UCSD-AML1 (cell line): ENCODE measurements around the gene ANKRD40.
"Not testable (repeated sequence)": the region's sequence is repeated elsewhere in the genome, so short reads cannot be mapped to it uniquely, and the experiment has no call there.

Experiments used
- DNase-seq: peaks from one replicate; lab custom pipeline; 2025; ENCODE audit not compliant: unreplicated experiment; lab: John Stamatoyannopoulos, UW

Gene ANKRD40

DNA sequence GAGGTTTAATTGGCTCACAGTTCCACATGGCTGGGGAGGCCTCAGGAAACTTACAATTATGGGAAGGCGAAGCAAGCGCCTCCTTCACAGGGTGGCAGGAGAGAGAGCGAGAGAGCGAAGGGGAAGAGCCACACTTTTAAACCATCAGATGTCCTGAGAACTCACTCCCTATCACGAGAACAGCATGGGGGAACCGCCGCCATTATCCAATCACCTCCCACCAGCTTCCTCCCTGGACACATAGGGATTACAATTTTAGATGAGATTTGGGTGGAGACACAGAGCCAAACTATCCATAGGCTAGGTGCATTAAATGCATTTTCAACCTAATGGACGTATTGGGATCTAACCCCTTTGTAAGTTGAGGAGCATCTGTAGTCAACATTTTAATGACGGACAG, 4.9 kb upstream of the ANKRD40 start:
- DNase-seq, result no peak

DNA sequence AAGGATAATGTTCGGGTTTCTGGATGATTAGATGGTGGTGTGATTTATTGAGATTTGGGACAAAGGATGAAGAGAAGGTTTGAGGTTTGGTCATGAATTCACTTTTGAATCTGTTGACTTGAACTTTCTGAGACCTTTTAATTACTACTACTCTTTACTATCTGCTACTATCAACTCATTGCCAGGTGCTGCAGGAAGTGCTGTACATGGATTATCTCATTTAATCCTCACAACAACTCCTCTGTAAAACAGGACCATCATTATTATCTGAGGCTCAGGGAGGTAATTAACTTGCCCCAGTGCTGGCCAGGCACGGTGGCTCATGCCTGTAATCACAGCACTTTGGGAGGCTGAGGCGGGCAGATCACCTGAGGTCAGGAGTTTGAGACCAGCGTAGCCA, 2.9 kb upstream of the ANKRD40 start:
- DNase-seq, result no peak

DNA sequence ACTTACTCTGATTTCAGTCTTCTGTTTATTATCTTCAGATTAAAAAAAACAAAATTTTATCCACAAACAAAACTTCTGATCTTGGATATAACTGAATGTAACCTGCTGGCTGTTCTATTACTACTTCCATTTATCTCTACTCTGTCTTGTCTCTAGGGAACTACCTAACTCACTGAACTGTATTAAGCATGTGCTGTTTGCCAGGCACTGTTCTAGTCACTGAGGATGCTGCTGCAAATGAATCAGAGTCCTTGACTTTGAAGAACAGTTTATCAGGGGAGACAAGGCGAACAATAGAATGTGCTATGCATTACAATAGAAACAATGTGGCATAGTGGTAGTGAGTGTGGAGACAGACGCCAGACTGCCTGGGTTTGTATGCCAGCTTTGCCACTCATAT, 2.3 kb upstream of the ANKRD40 start:
- no peak for DNase-seq

DNA sequence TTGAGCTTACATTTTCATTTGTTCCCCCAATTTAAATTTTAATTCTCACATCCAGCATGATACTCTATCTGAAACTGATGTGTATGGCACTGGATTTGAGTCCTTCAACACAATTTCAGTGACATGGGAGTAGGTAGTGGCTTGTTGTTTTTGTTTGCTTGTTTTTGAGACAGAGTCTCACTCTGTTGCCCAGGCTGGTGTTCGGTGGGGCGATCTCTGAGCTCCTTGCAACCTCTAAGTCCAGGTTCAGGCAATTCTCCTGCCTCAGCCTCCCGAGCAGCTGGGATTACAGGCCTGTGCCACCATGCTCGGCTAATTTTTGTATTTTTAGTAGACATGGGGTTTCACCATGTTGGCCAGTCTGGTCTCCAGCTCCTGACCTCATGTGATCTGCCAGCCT, 1.3 kb upstream of the ANKRD40 start:
- not testable (repeated sequence) for DNase-seq

DNA sequence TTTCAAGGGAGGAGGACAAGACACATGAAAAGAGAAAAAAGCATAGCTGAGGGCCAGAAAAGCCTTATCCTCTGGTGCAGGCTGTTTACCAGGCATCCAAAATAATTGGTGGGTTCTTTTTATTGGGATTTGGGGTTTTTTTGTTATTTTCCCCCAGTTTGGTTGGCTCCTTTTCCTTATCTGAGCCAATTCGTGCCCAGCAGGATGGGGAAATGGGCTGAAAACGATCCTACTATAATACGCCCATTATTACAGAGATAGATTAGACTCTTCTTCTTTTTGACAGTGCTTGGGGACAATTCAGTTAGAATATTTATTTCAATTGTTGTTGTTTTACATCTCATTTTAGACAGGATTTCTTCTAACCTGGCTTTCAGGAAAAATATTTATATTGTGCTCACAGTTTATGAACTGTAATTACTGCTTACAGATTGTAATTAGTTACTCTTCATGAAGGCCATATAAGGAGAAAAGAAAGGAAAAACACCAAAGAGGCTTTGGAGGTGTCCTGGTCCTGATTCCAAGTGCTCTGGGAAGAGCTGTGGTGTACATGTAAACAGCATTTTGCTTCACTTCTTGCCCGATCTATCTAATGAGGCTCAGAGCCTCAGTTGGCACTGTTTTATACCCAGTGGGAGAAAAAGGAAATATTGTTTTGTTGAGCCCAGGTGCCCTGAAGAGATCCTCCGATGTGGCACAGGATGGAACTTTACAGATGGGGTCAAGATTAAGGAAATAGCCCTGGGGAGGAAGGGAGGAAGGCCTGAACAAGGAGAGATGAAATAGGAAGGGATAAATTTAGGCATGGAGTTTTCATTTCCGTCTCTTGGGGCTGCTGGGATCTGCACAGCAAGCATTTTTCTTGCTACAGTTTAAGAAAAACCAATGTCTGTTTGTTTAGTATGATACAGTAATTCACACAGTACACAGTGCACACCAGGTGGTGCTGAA, 611 bp upstream of the ANKRD40 start:
- no peak for DNase-seq

DNA sequence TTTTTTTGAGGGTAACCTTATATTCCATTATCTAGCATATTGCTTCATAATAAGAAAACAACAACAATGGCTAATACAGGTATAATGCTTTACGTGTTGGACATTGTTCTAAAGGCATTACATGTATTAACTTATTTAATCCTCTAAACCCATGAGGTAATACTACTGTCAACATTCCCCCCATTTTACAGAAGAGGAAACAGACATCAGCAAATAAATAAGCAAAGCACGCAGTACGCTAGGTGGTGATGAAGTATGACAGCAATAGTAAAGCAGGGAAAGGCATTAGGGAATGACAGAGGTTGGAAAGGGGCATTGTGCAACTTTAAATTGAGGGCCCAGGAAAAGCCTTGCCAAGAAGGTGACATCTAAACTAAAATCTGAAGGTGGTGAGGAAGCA, 4.6 kb downstream of the ANKRD40 start:
- no peak for DNase-seq

DNA sequence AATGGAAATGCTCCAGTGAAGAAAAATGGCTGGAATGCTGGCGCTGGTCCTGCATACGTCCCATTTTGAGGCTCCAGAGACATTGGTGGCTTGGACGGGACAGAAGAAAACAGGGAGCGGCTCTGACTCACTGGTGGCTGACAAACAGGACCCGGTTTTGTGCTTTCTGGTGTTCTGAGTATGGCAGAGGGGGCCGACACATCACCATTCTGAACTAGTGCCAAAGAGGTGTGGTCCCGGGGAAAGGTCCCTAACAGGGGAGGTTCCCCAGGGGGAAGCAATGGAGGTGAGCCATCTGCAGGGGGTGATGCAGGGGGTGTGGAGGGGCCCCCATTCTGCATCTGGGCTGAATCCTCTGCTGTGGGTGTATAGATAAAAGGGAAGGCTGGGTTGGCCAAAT, 8.3 kb downstream of the ANKRD40 start:
- no peak for DNase-seq

DNA sequence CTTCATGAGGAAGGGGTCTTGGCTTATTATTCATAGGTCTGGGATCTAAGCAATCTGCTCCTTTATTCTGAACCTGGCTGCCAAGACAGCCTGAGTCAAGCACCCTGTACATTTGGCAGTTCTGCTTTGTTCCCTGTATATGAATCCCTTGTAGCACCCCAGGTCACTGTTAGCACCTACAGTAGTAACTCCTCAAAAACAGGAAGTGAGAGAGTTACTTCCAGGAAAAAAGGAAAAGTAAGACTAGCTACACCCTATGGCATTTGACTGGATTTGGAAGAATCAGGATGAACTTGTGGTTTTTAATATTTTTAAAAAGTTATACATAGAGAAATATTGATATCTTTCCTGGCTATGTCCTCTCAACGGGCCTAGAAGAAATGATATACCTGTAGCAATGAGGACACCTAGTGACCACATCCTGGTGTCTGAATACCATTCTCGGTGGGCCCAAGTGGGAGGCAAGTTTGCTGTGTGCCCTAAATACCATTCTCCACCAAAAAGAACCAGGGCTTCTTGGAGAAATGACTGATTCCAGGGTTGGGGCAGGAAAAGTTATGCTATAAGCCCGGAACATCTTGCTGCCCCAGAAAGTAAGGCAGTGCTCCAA, 9.9 kb downstream of the ANKRD40 start:
- DNase-seq, result no peak

DNA sequence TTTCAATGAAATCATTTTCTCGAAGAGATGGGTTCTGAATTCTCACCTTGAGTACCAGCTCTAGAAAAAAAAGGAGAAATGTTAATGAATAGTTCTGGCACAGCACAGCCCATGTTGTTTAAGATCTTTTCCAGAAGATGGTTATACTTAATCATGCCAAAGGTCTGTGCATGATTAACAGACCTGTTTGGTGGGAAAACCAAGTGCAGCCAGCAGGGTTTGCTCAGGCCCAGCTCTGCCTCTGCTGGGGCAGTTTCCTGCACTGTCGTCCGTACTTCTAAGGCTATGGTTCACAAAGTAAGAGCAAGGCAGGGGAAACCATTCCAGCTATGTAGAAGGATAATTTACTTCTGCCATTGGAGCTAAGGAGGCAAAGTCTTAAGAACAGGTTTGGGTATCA, 10.7 kb downstream of the ANKRD40 start:
- DNase-seq, result no peak

DNA sequence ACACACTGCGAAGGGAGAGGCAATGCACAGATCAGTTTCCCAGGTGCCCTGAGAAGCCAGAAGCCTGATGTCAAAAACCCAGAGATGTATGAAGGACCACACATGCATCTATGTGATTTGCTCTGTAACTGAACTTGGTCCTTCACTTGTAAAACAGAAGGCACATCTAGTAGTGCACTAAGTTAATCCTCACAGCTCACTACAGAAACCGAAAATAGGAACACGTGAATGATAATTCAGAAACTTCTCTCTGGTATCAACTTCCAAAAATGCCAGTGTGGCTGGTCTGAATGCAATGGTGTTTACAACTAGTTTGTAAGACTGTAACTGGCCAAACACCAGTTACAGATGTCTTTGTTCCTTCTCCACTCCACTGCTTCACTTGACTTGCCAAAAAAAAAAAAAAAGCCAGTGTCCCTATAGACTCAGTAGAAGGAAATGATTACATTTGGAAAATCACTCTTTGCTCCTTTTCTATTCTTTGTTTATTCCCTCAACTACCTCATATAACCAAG, 11.3 kb downstream of the ANKRD40 start:
- DNase-seq, result no peak

DNA sequence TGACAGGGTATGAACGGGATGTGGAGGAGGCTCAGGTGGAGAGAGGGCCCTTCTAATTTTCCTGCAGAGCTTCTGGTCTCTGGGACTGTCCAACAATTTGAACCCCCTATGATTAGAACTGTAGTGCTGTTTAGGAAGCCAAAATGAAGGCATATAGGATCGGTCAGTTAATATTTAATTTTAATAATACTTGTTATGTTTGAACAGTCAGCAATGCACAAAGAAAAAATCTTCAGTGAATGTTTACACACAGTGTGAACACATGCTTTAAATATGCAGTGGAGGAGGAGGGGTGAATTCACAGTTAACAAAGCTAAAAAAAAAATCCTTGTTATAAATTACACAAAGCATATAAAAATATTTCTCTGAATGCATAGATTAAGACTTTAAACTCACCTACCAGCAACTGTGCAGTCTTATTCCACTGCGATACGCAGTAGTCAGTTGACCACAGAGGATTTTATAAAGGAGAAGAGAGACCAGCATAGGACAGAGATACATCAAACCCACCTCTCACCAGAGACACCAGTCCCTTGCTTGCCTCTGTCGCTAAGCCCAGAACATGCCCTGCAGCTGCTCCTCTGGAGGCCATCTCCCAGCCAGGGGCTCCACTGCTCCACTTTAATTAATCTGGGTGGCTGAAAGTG, 14.6 kb downstream of the ANKRD40 start:
- no peak for DNase-seq

DNA sequence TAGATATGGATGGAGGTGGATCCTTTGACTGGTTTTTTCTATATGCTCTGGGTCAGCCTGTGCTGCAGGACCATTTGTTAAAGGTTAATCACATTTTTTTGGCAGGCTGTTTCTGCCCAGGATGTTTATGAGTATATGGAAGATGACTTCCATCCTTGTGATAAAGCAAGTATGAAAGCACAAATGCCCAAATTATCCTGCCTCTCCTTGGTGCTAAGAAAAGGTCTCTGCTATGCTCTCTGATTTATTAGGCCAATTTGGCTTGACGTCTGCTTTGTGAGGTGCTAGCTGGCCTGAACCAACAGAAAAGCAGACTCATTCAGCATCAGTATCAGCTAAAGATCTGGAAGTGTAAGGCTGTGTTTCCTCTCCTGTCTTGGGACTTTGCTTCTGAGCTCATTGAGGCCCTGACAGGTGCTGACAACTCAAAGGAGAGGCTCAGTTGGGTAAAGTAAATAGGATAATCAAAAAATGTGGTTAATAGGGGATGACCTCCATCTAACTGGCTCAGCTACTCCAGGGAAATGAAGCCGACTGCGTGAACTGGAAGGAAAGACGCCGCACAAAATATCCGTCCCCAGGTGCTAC, 15.2 kb downstream of the ANKRD40 start:
- no peak for DNase-seq

DNA sequence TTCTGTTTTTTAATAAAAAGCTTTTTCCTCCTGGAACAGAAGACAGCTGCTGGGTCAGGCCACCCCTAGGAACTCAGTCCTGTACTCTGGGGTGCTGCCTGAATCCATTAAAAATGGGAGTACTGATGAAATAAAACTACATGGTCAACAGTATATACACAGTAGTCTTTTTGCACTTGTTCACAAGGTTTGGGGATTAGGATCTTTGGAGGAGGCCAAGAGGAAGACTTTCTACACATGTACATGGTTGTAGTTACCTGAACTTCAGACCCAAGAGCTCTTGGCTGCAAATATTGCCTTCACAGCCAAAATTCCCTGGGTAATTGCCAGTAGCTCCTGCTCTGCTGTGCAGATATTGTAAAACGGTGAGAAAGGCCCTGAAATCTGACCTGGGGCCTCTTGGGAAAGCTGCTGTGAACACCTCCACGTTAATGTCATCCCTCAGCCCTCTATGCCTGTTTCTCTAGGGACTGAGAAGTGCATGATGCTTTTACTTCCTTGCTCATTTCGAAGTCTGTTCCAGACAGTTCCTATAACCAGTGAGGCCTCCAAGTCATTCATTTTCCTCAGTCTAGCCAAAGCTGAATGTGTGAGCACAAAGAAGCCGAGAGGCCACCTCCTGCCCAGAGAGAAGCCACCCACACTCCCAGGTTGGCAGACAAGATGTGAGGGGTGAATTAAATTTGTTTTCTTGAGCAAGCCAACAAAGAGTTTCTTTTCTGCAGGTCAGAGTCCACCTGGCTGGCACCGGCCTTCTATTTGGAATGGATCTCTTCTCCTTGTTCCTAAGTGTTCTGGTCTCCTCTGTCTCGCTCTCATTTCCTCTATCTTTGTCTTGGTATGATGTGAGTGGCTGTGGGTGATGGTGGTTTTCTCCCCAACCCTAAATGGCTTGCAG, 15.9 kb downstream of the ANKRD40 start:
- no peak for DNase-seq

DNA sequence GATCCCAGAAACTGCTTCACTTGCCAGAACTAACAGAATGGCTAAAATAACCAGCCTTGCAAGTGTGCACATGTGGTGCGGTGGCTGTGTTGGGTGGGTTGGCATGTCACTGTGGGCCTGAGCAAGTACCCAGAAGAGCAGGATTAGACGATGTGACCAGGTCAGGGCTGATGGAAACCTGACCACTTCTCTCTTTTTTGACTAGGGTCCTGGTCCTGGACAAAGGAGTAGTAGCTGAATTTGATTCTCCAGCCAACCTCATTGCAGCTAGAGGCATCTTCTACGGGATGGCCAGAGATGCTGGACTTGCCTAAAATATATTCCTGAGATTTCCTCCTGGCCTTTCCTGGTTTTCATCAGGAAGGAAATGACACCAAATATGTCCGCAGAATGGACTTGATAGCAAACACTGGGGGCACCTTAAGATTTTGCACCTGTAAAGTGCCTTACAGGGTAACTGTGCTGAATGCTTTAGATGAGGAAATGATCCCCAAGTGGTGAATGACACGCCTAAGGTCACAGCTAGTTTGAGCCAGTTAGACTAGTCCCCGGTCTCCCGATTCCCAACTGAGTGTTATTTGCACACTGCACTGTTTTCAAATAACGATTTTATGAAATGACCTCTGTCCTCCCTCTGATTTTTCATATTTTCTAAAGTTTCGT, 16.7 kb downstream of the ANKRD40 start:
- no peak for DNase-seq

DNA sequence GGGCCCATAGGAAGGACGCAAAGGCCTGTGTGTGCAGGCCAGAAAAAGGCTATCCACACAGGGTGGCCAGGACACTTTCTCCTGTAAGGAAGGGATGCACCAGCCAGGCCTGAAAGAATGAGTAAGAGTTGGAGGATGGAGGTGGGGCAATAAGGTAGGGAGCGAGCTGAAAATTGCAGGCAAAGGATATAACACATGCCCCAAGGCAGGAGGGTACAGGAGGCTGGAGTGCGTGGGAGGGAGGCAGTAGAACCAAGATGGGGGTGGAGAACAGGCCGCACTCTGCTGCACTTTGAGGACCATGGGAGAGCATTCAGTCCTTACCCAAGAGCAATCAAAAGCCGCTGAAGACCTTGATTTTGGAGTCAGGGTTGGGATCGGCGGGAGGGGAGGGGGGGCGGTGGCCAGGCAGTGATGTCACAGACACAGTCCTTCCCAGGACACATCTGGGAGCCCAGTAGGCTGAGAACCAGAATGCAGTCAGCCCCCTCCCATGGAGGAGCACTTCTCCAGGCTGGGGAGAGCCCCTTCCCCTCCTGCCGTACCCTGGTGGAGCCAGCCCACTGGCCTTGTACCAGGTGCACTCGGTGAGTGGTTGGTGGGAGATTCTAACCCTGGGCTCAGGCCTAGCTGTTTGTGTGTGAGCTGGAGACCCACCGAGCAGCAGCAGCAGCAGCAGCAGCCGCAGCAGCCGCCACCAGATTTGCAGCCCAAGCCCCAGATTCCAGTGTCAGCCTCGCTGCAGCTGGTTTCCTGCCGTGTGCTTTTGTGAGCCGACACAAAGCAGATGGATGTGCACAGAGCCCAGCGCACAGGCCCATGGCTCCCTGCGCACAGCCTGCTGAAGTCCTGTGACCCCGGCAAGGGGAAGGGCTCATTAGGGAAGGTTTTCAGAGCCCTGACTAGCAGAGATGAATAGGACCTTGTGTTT, 17.5 kb downstream of the ANKRD40 start:
- DNase-seq, result no peak

DNA sequence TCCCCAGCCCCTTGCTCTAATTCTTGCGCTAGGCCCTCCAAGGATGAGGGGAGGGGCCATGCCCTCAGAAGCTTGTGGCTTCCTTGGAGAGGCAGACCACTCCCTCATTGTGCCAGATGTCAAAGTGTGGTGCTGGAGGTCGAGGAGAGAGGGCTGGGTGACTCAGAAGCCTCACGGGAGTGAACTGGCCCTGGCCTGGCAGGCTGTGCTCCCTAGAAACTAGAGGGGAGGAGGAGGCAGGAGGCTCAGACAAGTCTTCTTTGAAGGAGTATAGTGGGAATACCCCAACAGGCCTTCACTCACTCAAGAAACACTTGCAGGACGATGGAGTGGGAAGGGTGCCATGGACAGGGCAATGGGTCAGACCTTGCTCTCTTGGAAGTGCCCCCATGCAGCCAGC, 18.5 kb downstream of the ANKRD40 start:
- peak; percentile 28 for DNase-seq

DNA sequence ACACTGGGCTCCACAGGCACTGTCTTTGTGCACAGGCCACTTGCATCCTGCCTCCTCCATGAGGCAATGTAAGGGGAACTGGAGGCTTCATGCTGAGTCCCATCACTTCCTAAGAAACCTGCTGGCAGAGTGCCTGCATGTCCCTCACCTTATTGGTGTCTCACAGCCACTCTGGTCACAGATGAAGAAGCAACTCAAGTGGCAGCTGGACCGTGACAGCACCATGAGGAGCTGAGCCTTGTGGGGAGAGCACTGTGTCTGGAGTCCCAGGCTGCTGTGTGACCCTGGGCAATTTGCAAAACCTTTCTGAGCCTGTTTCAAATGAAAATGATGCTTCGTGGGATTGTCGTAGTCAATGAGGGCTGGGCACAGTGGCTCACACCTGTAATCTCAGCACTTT, 19.5 kb downstream of the ANKRD40 start:
- DNase-seq, result no peak

DNA sequence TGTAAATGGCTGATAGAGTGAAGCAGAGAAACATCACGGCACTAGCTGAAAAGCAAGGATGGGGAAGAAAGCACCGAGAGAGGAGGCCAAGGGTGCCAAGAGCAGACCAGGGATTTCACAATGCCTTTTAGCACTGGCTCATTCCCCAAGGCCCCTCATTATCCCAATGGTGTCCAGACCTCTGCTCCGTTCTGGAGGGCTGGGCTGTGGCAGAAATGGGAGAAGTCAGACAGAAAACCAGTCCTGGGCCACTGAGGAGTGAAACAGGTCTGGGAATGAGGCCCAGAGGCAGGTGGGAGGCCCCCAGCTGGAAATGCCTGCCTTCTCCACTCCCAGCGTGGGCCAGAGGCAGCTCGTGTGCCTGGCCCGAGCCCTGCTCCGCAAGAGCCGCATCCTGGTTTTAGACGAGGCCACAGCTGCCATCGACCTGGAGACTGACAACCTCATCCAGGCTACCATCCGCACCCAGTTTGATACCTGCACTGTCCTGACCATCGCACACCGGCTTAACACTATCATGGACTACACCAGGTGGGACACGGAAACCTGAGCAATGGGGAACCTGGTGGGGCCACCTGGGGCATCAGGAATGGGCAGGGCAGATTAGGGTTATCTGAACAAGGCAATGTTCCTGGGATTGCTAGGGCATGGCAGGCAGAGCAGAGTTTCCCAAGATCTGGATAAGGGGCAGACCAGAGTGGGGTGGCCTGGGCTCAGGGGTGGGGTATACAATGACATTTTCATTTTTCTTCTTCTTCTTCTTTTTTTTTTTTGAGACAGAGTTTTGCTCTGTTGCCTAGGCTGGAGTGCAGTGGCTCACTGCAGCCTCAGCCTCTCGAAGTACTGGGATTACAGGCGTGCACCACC, 20.3 kb downstream of the ANKRD40 start:
- no peak for DNase-seq
